ENCODE data around the gene TPI1.
"Not testable (repeated sequence)": the region's sequence is repeated elsewhere in the genome, so short reads cannot be mapped to it uniquely, and the experiment has no call there.

Gene TPI1

DNA sequence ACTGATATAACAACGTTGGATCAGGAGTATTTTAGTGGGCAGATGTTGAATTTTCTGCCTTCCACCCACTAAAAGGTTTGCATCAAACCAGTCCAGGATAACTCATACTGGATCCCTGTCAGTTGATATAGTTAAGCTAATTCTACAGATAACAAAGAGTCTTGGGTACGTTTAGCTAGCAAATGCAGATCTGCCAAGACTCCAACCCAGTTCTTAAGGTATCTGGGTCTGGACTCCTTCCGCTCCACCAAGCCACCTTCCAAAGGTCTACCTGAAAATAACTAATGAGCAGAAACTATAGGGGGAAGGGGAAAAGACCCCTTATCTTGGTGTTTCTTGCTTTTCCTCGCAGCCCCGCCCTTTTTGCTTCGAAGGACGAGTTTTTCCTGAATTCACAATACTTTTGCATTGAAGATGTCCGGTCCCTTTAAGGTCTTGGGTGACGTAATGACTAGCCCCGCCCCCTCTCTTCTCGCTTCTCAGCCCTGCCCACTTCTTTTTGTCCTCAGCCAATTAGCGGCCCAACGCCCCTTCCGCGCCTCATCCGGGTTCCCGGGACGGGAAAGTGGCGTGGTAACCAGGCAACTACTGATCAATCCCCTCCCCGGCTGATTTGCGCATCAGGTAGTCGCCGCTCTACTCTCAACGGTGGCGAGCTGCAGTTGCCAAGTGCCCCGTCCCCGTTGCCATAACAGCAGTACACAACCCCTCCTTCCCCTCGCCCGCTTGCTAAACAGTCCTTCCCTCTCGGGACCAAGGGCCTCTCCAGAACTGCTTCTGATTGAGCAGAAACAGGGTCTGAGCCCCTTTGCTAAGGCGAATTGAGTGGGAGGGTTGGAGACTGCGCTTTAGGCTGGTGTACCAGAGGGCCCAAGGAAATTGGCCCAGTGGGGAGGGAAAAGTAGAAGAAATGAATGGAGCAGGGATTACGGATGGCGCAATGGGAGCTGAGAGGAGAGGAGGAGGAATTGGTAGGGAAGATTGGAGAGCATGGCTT, 37.2 kb downstream of the TPI1 start, which contains the start of gene LRRC23:
LRRC23 (plus strand) TSS at position 543 of the 997 bp plus-strand sequence. CDS start 812 bp downstream, outside the sequence.
- in situ Hi-C loops (cut with MboI; ENCODE audit: low sequenced_read_pairs, unreplicated experiment): no loop called here
- peak; percentile 94 for DNase-seq (ENCODE audit: low spot score)
- TF ChIP-seq, protein P1, sequence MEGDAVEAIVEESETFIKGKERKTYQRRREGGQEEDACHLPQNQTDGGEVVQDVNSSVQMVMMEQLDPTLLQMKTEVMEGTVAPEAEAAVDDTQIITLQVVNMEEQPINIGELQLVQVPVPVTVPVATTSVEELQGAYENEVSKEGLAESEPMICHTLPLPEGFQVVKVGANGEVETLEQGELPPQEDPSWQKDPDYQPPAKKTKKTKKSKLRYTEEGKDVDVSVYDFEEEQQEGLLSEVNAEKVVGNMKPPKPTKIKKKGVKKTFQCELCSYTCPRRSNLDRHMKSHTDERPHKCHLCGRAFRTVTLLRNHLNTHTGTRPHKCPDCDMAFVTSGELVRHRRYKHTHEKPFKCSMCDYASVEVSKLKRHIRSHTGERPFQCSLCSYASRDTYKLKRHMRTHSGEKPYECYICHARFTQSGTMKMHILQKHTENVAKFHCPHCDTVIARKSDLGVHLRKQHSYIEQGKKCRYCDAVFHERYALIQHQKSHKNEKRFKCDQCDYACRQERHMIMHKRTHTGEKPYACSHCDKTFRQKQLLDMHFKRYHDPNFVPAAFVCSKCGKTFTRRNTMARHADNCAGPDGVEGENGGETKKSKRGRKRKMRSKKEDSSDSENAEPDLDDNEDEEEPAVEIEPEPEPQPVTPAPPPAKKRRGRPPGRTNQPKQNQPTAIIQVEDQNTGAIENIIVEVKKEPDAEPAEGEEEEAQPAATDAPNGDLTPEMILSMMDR (IDR thresholded peaks at IDR 0.05; ENCODE audit: borderline replicate concordance, control extremely low read depth, extremely low read depth, insufficient read depth, missing control alignments): no peak

DNA sequence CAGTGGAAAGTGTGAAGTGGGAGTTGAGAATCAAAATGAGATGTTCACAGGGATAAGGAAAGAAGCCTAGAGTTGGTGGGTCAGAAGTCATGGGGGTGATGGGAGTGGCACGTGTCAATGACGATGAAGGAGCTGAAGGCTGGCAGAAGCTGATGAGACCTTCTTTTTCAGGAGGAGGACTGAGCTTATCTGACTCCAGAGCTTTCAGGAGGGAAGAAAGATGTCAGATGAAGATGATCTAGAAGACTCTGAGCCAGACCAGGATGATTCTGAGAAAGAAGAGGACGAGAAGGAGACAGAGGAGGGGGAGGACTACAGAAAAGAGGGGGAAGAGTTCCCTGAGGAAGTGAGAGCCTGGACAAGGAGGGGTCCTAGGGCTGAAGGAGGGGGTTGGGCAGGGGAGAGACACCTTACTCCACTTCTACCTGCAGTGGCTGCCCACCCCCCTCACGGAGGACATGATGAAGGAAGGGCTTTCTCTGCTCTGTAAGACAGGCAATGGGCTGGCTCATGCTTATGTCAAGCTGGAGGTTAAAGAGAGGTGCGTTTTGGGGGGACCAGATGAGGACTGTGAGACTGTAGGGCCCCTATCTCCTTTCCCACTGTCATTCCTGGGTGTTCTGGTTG, 38.2 kb downstream of the TPI1 start:
- DNase-seq (ENCODE audit: low spot score): no peak
- in situ Hi-C loops (cut with MboI; ENCODE audit: low sequenced_read_pairs, unreplicated experiment): no loop called here
- TF ChIP-seq, protein P1 (IDR thresholded peaks at IDR 0.05; ENCODE audit: borderline replicate concordance, control extremely low read depth, extremely low read depth, insufficient read depth, missing control alignments): no peak

GRCh38 chr12:6908141-6908540, 40.8 kb downstream of the TPI1 start:
- DNase-seq (ENCODE audit: low spot score); in situ Hi-C loops (cut with MboI; ENCODE audit: low sequenced_read_pairs, unreplicated experiment): not testable (repeated sequence)

- in situ Hi-C loops (cut with MboI; ENCODE audit: low sequenced_read_pairs, unreplicated experiment): no loop called here
- TF ChIP-seq, protein P1 (IDR thresholded peaks at IDR 0.05; ENCODE audit: borderline replicate concordance, control extremely low read depth, extremely low read depth, insufficient read depth, missing control alignments): no peak
- no peak for DNase-seq (ENCODE audit: low spot score)
Measured at GRCh38 chr12:6909421-6910145, 42.3 kb downstream of the TPI1 start.

- DNase-seq (ENCODE audit: low spot score): no peak
- in situ Hi-C loops (cut with MboI; ENCODE audit: low sequenced_read_pairs, unreplicated experiment): no loop called here
- TF ChIP-seq, protein P1 (IDR thresholded peaks at IDR 0.05; ENCODE audit: borderline replicate concordance, control extremely low read depth, extremely low read depth, insufficient read depth, missing control alignments): no peak
Measured at GRCh38 chr12:6912164-6912935, 45.0 kb downstream of the TPI1 start.

GRCh38 chr12:6914246-6914946, 47.1 kb downstream of the TPI1 start, which contains the start of gene ENO2:
Gene ENO2, plus strand, starts transcription at chr12:6914580. Its CDS starts 1,253 bp downstream, at chr12:6915833.
- in situ Hi-C loops (cut with MboI; ENCODE audit: low sequenced_read_pairs, unreplicated experiment): no loop called here
- DNase-seq (ENCODE audit: low spot score): peak; percentile 90
- TF ChIP-seq, protein P1 (IDR thresholded peaks at IDR 0.05; ENCODE audit: borderline replicate concordance, control extremely low read depth, extremely low read depth, insufficient read depth, missing control alignments): no peak

All from GM13976 (cell line).